Neural cell (in vitro differentiated cells): ENCODE results near the gene PROX1. TPM values are rescaled to one million over a fixed set of nuclear protein-coding genes. Genes with fewer than 3 reads are reported as not detected.

Experiments
- H2AFZ ChIP-seq: fragments of 200-600, 300-800 bp; sonication (generic), shearing (Covaris generic); 2 replicates; pipeline ENCODE4 v1.6.0; 2014; ENCODE audit warnings: low read depth, mild to moderate bottlenecking, antibody characterized with exemption, low read length, moderate library complexity
- H3F3A ChIP-seq: fragments of 200-600 bp; shearing (Covaris generic); 2 replicates; pipeline ENCODE4 v1.6.1; 2016; ENCODE audit warnings: mild to moderate bottlenecking, moderate library complexity, mixed read lengths, antibody characterized with exemption, low read length; ENCODE audit not compliant: insufficient read depth, poor library complexity, severe bottlenecking
- H3K27ac ChIP-seq: fragments of 200-600, 300-800 bp; sonication (generic), shearing (Covaris generic); 2 replicates; pipeline ENCODE4 v1.5.1; 2014; ENCODE audit warnings: mild to moderate bottlenecking, low read length, moderate library complexity
- H3K27me3 ChIP-seq: fragments of 300-800, 200-600 bp; sonication (generic), shearing (Covaris generic); 2 replicates; pipeline ENCODE4 v1.6.0; 2014; ENCODE audit warnings: mild to moderate bottlenecking, low read depth, low read length, moderate library complexity; ENCODE audit not compliant: insufficient read depth
- H3K36me3 ChIP-seq: fragments of 300-800, 200-600 bp; sonication (generic), shearing (Covaris generic); 2 replicates; pipeline ENCODE4 v1.5.1; 2014; ENCODE audit warnings: mild to moderate bottlenecking, antibody characterized with exemption, low read length, moderate library complexity; ENCODE audit not compliant: insufficient read depth
- H3K4me2 ChIP-seq: fragments of 300-800, 200-600 bp; sonication (generic), shearing (Covaris generic); 2 replicates; pipeline ENCODE4 v1.6.0; 2014; ENCODE audit warnings: mild to moderate bottlenecking, low read length
- H3K4me3 ChIP-seq: fragments of 300-800, 200-600 bp; sonication (generic), shearing (Covaris generic); 2 replicates; pipeline ENCODE4 v1.5.1; 2014; ENCODE audit warnings: mild to moderate bottlenecking, low read length, moderate library complexity
- H3K79me2 ChIP-seq: fragments of 200-600 bp; shearing (Covaris generic); replicated peaks from 2 replicates; pipeline ENCODE4 v1.6.0; 2014; ENCODE audit warnings: mild to moderate bottlenecking, low read length, moderate library complexity; ENCODE audit not compliant: insufficient read depth
- H3K9ac ChIP-seq: fragments of 300-800, 200-600 bp; sonication (generic), shearing (Covaris generic); 2 replicates; pipeline ENCODE4 v1.6.1; 2016; ENCODE audit warnings: mild to moderate bottlenecking, low read length, mixed read lengths
- H3K9me2 ChIP-seq: fragments of 200-600 bp; shearing (Covaris generic); 2 replicates; pipeline ENCODE4 v1.6.1; 2016; ENCODE audit warnings: mild to moderate bottlenecking, low read length, mixed read lengths; ENCODE audit not compliant: insufficient read depth
- H3K9me3 ChIP-seq: fragments of 200-600, 300-800 bp; sonication (generic), shearing (Covaris generic); 2 replicates; pipeline ENCODE4 v1.6.1; 2016; ENCODE audit warnings: mild to moderate bottlenecking, mixed run types, low read length, moderate library complexity, mixed read lengths
- H4K20me1 ChIP-seq: fragments of 200-600 bp; shearing (Covaris generic); 2 replicates; pipeline ENCODE4 v1.6.1; 2016; ENCODE audit warnings: mild to moderate bottlenecking, mixed run types; ENCODE audit not compliant: insufficient read depth
- CTCF ChIP-seq: fragments of 450-650 bp; IDR thresholded peaks from 2 replicates; pipeline ENCODE4 v1.5.1; 2014; ENCODE audit warnings: antibody characterized with exemption, mild to moderate bottlenecking, moderate library complexity; ENCODE audit not compliant: poor library complexity, severe bottlenecking
- EP300 ChIP-seq: fragments of 450-650 bp; conservative IDR thresholded peaks from 2 replicates; pipeline ENCODE4 v1.6.1; 2014; ENCODE audit warnings: antibody characterized with exemption, mild to moderate bottlenecking, moderate library complexity; ENCODE audit not compliant: poor library complexity, severe bottlenecking
- EZH2 ChIP-seq: fragments of 200-600, 300-800 bp; shearing (Covaris generic), sonication (generic); IDR thresholded peaks from 2 replicates; pipeline ENCODE4 v1.6.1; 2014; ENCODE audit warnings: antibody characterized with exemption, low read length, borderline replicate concordance, mild to moderate bottlenecking; ENCODE audit not compliant: insufficient read depth, poor library complexity, severe bottlenecking
- MXI1 ChIP-seq: fragments of 450-650 bp; conservative IDR thresholded peaks from 2 replicates; pipeline ENCODE4 v1.6.1; 2014; ENCODE audit warnings: antibody characterized with exemption, mild to moderate bottlenecking; ENCODE audit not compliant: poor library complexity, severe bottlenecking
- POLR2AphosphoS5 ChIP-seq: IDR thresholded peaks from 2 replicates; pipeline ENCODE4 v1.6.1; 2012
- RAD21 ChIP-seq: fragments of 450-650 bp; conservative IDR thresholded peaks from 2 replicates; pipeline ENCODE4 v1.6.1; 2014; ENCODE audit warnings: antibody characterized with exemption, mild to moderate bottlenecking, moderate library complexity
- REST ChIP-seq: IDR thresholded peaks from 2 replicates; pipeline ENCODE4 v1.6.1; 2012; ENCODE audit warnings: borderline replicate concordance
- SMC3 ChIP-seq: fragments of 450-650 bp; conservative IDR thresholded peaks from 2 replicates; pipeline ENCODE4 v1.6.1; 2014; ENCODE audit warnings: antibody characterized with exemption, mild to moderate bottlenecking, moderate library complexity; ENCODE audit not compliant: poor library complexity
- TAF1 ChIP-seq: IDR thresholded peaks from 2 replicates; pipeline ENCODE4 v1.6.1; 2012; ENCODE audit warnings: low read depth
- polyA plus RNA-seq: library from polyadenylated mRNA; depleted of rRNA; stranded (reverse); fragments of >200 nt; gene quantifications from 2 replicates; pipeline ENCODE4 v1.2.3, GENCODE V29; 2014

PROX1 gene
- polyA plus RNA-seq, 1 donor from 2014 or later, result 1.0 TPM

- Histone ChIP-seq H3K9me3 (no peaks in the 10 kb centered on the region), H3K4me2 (no peak overlapping the region), H3K9ac (no peak overlapping the region), H3K4me3 (peak overlapping the region; percentile 46), H3K27ac (no peak overlapping the region), H3K79me2 (no peaks in the 10 kb centered on the region), H2AFZ (no peak overlapping the region), H3F3A (no peaks in the 10 kb centered on the region), H3K9me2 (no peaks in the 10 kb centered on the region), H4K20me1 (no peaks in the 10 kb centered on the region), H3K36me3 (no peaks in the 10 kb centered on the region), H3K27me3 (peaks cover 95% of the 10 kb centered on the region)
- TF ChIP-seq CTCF (peak; percentile 40), TAF1 (no peak)
Measured at GRCh38 chr1:213979751-213980586, 7.8 kb upstream of the PROX1 start.

DNA sequence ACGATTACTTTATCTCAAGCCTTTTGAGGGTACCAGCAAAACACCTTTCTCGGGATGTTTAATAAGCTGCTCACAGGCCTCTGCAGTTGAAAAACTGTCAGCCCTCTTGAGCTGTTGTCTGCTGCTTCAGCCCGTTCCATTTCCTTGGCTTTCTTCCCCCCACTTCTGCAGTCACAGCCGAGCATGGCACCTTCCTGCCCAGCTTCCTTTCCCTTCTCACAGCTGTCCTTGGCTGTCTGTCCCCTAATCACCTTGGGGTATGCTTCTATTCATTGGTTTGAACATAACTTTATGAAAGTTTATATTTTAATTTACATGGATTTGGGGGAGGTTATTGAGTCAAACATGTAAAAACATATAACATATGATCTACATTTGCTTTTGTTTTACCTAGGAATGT is 6.9 kb upstream of the PROX1 start:
- H3K27me3 ChIP-seq, result peaks cover 99% of the 10 kb centered on the region
- H3K36me3 ChIP-seq, result no peaks in the 10 kb centered on the region
- no peak overlapping the region for H2AFZ ChIP-seq
- H3K9me3 ChIP-seq, result no peaks in the 10 kb centered on the region
- TF ChIP-seq SMC3, result no peak
- TF ChIP-seq MXI1, result no peak
- no peak for TF ChIP-seq EZH2
- no peak for TF ChIP-seq TAF1
- no peak for TF ChIP-seq CTCF
- no peak for TF ChIP-seq EP300
- TF ChIP-seq REST, result no peak
- no peak for TF ChIP-seq RAD21
- TF ChIP-seq POLR2AphosphoS5, result no peak
- no peak overlapping the region for H3K27ac ChIP-seq
- H3K9me2 ChIP-seq, result no peaks in the 10 kb centered on the region
- no peak overlapping the region for H3K4me3 ChIP-seq
- H4K20me1 ChIP-seq, result no peaks in the 10 kb centered on the region
- no peak overlapping the region for H3K4me2 ChIP-seq
- no peaks in the 10 kb centered on the region for H3K79me2 ChIP-seq
- H3F3A ChIP-seq, result no peaks in the 10 kb centered on the region
- H3K9ac ChIP-seq, result no peak overlapping the region
